ENCODE measurements around the gene DAAM2.

Gene DAAM2

GRCh38 chr6:39876111-39876510 lies 83.9 kb downstream of the DAAM2 start:
- Mint-ChIP-seq H3K9me3 (no peaks in the 10 kb centered on the region), H3K27ac (no peak overlapping the region), H3K27me3 (peaks cover 2% of the 10 kb centered on the region), H3K4me1 (no peaks in the 10 kb centered on the region), H3K36me3 (no peaks in the 10 kb centered on the region), H3K4me3 (no peak overlapping the region)

- H3K4me3 Mint-ChIP-seq, result no peak overlapping the region
- no peaks in the 10 kb centered on the region for H3K4me1 Mint-ChIP-seq
- H3K9me3 Mint-ChIP-seq, result no peaks in the 10 kb centered on the region
- H3K36me3 Mint-ChIP-seq, result no peaks in the 10 kb centered on the region
- H3K27me3 Mint-ChIP-seq, result peaks cover 2% of the 10 kb centered on the region
- no peak overlapping the region for H3K27ac Mint-ChIP-seq
Observed at GRCh38 chr6:39876826-39877225, 84.7 kb downstream of the DAAM2 start.

DNA sequence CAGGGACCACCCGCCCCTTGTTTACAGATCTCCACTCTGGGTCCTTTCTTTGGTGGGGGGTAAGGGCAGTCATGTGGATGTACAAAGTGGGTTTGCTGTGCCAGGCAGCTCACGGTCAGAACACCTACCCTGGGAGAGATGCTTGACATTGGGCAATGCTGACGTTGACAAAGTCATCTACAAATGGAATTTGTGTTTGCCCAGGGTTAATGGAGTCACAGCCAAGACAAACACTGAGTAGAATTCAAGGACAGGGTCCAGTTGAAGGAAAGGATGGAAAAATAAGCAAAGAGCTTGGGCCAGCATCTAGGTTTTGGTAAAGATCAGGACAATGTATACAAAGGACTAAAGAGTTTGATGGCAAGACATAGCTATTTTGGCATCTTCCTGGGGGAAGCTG lies 87.4 kb downstream of the DAAM2 start:
- Mint-ChIP-seq H3K4me3 (no peak overlapping the region), H3K36me3 (no peaks in the 10 kb centered on the region), H3K27me3 (peaks cover 2% of the 10 kb centered on the region), H3K9me3 (no peaks in the 10 kb centered on the region), H3K4me1 (no peaks in the 10 kb centered on the region), H3K27ac (no peak overlapping the region)

DNA sequence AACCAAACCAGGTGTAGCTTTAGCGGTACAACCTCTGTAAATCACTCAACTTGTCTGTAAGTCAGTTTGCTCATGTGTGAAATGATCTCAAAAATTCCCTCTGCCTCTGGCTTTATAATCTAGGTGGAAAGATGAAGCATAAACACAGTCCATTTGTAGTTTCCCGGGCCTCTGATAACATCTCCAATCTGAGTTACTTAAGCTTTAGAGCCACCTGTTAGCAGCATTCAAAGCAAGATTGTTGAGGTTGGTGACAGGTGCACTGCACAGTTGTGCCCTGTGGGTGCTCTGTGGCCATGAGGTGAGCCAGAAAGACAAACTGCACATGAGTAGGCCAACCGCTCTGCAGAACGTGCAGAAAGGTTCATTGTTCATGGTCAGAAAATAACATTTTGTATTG lies 88.4 kb downstream of the DAAM2 start:
- Mint-ChIP-seq H3K27ac (no peak overlapping the region), H3K4me1 (no peaks in the 10 kb centered on the region), H3K27me3 (peaks cover 2% of the 10 kb centered on the region), H3K36me3 (no peaks in the 10 kb centered on the region), H3K4me3 (no peak overlapping the region), H3K9me3 (no peaks in the 10 kb centered on the region)

GRCh38 chr6:39881851-39882530 lies 89.8 kb downstream of the DAAM2 start:
- Mint-ChIP-seq H3K36me3 (no peaks in the 10 kb centered on the region), H3K27ac (no peak overlapping the region), H3K9me3 (no peaks in the 10 kb centered on the region), H3K4me1 (no peaks in the 10 kb centered on the region), H3K4me3 (no peak overlapping the region), H3K27me3 (no peaks in the 10 kb centered on the region)

DNA sequence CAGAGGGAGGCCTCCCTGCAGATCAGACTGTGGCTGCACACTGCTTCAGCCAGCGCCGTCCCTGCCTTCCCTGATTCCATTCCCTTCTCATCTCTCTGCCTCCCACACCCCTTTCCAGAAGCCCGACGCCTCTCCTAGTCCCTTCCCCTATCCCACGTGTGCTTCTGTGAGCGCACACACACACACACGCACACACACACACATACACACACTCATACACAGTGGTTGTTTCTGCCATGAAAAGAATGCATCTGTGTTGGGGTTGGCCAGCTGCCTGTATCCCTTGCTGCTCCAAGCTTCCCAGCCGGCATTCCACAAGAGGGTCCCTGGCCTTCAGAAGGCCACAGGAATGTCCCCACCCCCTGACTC lies 90.3 kb downstream of the DAAM2 start:
- no peaks in the 10 kb centered on the region for H3K36me3 Mint-ChIP-seq
- no peak overlapping the region for H3K27ac Mint-ChIP-seq
- no peaks in the 10 kb centered on the region for H3K9me3 Mint-ChIP-seq
- no peaks in the 10 kb centered on the region for H3K4me1 Mint-ChIP-seq
- H3K27me3 Mint-ChIP-seq, result no peaks in the 10 kb centered on the region
- no peak overlapping the region for H3K4me3 Mint-ChIP-seq

- no peaks in the 10 kb centered on the region for H3K4me1 Mint-ChIP-seq
- peaks cover 2% of the 10 kb centered on the region for H3K27me3 Mint-ChIP-seq
- H3K4me3 Mint-ChIP-seq, result no peak overlapping the region
- no peak overlapping the region for H3K27ac Mint-ChIP-seq
- H3K36me3 Mint-ChIP-seq, result no peaks in the 10 kb centered on the region
- no peaks in the 10 kb centered on the region for H3K9me3 Mint-ChIP-seq
Observed at GRCh38 chr6:39884696-39885095, 92.5 kb downstream of the DAAM2 start.

DNA sequence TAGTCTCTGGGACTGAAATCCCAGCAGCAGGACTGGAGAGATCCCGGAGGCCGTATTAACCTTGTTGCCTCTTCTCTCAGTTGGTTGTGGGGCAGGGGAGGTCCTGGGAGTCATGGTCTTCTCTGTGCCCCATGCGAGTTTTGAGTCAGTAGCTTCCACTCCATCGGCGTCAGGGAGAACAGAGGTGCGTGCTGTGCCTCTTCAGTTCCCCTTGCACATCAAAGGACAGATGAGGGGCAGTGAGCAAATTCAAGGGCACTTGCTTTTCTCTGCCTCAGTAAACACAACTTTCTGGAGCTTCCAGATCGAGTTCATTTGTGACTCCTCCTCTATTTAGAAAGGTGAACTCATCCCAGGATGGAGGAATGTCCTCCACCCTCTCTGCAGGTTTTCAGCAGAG lies 93.5 kb downstream of the DAAM2 start:
- H3K9me3 Mint-ChIP-seq, result no peaks in the 10 kb centered on the region
- no peak overlapping the region for H3K4me3 Mint-ChIP-seq
- no peaks in the 10 kb centered on the region for H3K36me3 Mint-ChIP-seq
- peaks cover 2% of the 10 kb centered on the region for H3K27me3 Mint-ChIP-seq
- H3K4me1 Mint-ChIP-seq, result no peaks in the 10 kb centered on the region
- no peak overlapping the region for H3K27ac Mint-ChIP-seq

GRCh38 chr6:39886871-39887270 lies 94.7 kb downstream of the DAAM2 start:
- H3K27ac Mint-ChIP-seq, result no peak overlapping the region
- no peaks in the 10 kb centered on the region for H3K4me1 Mint-ChIP-seq
- H3K36me3 Mint-ChIP-seq, result no peaks in the 10 kb centered on the region
- no peaks in the 10 kb centered on the region for H3K9me3 Mint-ChIP-seq
- H3K27me3 Mint-ChIP-seq, result peaks cover 2% of the 10 kb centered on the region
- H3K4me3 Mint-ChIP-seq, result no peak overlapping the region

DNA sequence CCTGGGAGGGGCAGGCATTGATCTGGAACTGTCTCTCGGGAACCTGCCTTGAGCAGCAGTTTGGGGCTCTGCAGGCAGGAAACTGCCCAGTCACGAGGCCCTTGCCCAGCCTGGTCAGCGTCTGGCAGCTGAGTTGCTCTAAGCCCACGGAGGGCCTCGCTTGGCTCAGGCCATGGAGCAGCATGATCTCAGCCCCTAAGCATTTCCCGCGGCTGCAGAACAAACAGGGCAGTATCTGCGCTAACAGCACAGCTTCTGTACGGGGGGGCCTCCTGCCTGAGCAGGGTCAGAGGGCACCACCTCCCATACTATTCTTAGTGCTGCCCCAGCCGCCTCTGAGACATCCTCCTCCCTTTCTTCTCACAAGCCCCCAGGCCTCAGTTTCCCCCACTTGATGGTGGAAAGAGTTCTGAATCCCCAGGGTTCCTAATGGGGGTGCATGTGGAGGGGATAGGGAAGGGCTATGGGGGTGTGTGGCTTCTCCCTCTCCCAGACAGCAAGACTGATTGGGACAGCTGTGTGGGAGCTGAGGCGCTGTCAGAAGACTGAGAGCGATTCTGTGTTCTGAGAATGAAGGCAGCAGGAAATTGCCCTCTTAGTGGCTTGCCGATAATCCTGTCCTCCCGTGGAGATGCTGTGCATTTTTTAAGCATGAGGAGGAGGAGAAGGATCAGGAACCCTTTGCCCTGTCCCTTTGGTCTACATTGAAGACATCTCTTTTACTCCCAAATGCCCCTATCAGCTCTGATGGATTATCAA lies 95.7 kb downstream of the DAAM2 start:
- Mint-ChIP-seq H3K9me3 (no peaks in the 10 kb centered on the region), H3K4me3 (no peak overlapping the region), H3K27ac (no peak overlapping the region), H3K36me3 (no peaks in the 10 kb centered on the region), H3K4me1 (no peaks in the 10 kb centered on the region), H3K27me3 (peaks cover 2% of the 10 kb centered on the region)

- Mint-ChIP-seq H3K4me3 (no peak overlapping the region), H3K4me1 (no peaks in the 10 kb centered on the region), H3K27me3 (peaks cover 2% of the 10 kb centered on the region), H3K36me3 (no peaks in the 10 kb centered on the region), H3K27ac (no peak overlapping the region), H3K9me3 (no peaks in the 10 kb centered on the region)
Observed at GRCh38 chr6:39889229-39889628, 97.1 kb downstream of the DAAM2 start.

DNA sequence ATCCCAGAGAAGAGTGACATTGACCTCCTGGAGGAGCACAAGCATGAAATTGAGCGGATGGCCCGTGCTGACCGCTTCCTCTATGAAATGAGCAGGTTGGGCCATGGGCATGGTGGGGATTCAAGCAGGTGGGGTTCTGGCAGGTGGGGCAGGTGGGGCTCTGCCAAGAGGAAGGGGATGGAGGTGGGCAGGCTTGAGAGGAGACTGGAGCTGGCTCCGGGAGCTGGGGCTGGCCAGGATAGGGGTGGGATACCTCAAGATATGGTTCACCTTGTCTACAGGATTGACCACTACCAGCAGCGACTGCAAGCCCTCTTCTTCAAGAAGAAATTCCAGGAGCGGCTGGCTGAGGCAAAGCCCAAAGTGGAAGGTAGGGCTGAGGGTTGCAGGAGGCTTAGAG lies 99.2 kb downstream of the DAAM2 start:
- H3K9me3 Mint-ChIP-seq, result no peaks in the 10 kb centered on the region
- H3K4me1 Mint-ChIP-seq, result no peaks in the 10 kb centered on the region
- peaks cover 2% of the 10 kb centered on the region for H3K27me3 Mint-ChIP-seq
- no peaks in the 10 kb centered on the region for H3K36me3 Mint-ChIP-seq
- no peak overlapping the region for H3K4me3 Mint-ChIP-seq
- no peak overlapping the region for H3K27ac Mint-ChIP-seq

DNA sequence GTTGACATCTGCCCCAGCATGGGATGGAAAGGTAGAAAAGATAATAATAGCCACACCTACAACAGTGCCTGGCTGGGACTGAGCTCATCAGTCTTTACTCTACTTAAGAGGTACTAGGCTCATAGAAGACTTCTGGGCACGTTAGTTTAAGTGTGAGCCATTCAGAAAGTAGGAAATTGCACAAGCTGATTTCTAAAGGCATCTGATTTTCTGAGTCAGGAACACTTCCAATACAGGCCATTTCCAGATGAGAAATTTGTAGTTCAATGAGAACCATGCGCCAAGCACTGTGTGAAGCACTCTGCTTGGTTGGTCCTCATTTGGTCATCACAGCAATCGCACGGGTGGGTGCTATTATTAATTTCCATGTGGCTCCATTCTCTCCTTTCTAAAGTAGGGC lies 99.8 kb downstream of the DAAM2 start:
- no peak overlapping the region for H3K4me3 Mint-ChIP-seq
- no peak overlapping the region for H3K27ac Mint-ChIP-seq
- H3K9me3 Mint-ChIP-seq, result no peaks in the 10 kb centered on the region
- no peaks in the 10 kb centered on the region for H3K36me3 Mint-ChIP-seq
- H3K27me3 Mint-ChIP-seq, result peaks cover 3% of the 10 kb centered on the region
- H3K4me1 Mint-ChIP-seq, result no peaks in the 10 kb centered on the region

GRCh38 chr6:39892490-39893129 lies 100.4 kb downstream of the DAAM2 start:
- no peaks in the 10 kb centered on the region for H3K4me1 Mint-ChIP-seq
- H3K9me3 Mint-ChIP-seq, result no peaks in the 10 kb centered on the region
- H3K4me3 Mint-ChIP-seq, result no peak overlapping the region
- no peaks in the 10 kb centered on the region for H3K36me3 Mint-ChIP-seq
- H3K27me3 Mint-ChIP-seq, result peaks cover 7% of the 10 kb centered on the region
- no peak overlapping the region for H3K27ac Mint-ChIP-seq

DNA sequence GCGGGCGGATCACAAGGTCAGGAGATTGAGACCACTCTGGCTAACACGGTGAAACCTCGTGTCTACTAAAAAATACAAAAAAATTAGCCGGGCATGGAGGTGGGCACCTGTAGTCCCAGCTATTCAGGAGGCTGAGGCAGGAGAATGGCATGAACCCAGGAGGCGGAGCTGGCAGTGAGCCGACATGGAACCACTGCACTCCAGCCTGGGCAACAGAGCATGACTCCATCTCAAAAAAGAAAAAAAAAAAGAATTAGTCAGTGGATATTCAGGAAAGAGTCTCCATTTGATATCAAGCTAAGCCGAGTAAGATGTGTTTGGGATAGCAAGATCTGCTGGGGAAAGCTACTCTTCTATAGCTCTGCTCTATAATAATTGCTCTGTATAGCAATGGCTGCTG lies 101.1 kb downstream of the DAAM2 start:
- Mint-ChIP-seq H3K9me3 (no peaks in the 10 kb centered on the region), H3K4me1 (no peaks in the 10 kb centered on the region), H3K27me3 (peaks cover 9% of the 10 kb centered on the region), H3K27ac (no peak overlapping the region), H3K36me3 (no peaks in the 10 kb centered on the region), H3K4me3 (no peak overlapping the region)

DNA sequence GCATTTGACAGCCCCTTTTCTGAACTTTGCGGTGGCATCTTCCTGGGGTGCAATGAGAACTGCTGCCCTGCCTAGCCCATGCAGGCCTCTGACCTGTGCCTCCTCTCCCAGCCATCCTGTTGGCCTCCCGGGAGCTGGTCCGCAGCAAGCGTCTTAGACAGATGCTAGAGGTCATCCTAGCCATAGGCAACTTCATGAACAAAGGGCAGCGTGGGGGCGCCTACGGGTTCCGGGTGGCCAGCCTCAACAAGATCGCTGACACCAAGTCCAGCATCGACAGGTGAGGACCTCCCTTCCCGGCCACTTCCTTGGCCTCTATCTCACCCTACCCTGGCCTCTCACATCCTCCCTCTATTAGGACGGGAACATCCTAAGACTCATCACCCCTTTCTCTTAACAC lies 104.5 kb downstream of the DAAM2 start:
- Mint-ChIP-seq H3K27ac (peak overlapping the region; percentile 52), H3K4me3 (no peak overlapping the region), H3K9me3 (no peaks in the 10 kb centered on the region), H3K4me1 (no peaks in the 10 kb centered on the region), H3K27me3 (peaks cover 7% of the 10 kb centered on the region), H3K36me3 (no peaks in the 10 kb centered on the region)
